C4-2B (cell line): ENCODE data around the gene CCDC85C.

Experiments used
- H3K27ac ChIP-seq: fragments of 450-650 bp; 2 replicates; pipeline ENCODE4 v1.5.1; 2017
- ZFX ChIP-seq: fragments of 450-650 bp; IDR thresholded peaks from 2 replicates; pipeline ENCODE4 v1.6.1; 2017
- TF ChIP-seq, protein P1 (sequence below): fragments of 450-650 bp; conservative IDR thresholded peaks from 2 replicates; pipeline ENCODE4 v1.5.1; 2017; ENCODE audit warnings: mild to moderate bottlenecking

CCDC85C gene

GRCh38 chr14:99611646-99612045 lies 7.6 kb upstream of the CCDC85C start:
- no peak for TF ChIP-seq ZFX
- TF ChIP-seq, protein P1, sequence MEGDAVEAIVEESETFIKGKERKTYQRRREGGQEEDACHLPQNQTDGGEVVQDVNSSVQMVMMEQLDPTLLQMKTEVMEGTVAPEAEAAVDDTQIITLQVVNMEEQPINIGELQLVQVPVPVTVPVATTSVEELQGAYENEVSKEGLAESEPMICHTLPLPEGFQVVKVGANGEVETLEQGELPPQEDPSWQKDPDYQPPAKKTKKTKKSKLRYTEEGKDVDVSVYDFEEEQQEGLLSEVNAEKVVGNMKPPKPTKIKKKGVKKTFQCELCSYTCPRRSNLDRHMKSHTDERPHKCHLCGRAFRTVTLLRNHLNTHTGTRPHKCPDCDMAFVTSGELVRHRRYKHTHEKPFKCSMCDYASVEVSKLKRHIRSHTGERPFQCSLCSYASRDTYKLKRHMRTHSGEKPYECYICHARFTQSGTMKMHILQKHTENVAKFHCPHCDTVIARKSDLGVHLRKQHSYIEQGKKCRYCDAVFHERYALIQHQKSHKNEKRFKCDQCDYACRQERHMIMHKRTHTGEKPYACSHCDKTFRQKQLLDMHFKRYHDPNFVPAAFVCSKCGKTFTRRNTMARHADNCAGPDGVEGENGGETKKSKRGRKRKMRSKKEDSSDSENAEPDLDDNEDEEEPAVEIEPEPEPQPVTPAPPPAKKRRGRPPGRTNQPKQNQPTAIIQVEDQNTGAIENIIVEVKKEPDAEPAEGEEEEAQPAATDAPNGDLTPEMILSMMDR, result no peak
- no peak overlapping the region for H3K27ac ChIP-seq

- TF ChIP-seq, protein P1, result peak; percentile 71
- TF ChIP-seq ZFX, result no peak
- H3K27ac ChIP-seq, result no peak overlapping the region
Observed at GRCh38 chr14:99609245-99610170, 5.5 kb upstream of the CCDC85C start.

DNA sequence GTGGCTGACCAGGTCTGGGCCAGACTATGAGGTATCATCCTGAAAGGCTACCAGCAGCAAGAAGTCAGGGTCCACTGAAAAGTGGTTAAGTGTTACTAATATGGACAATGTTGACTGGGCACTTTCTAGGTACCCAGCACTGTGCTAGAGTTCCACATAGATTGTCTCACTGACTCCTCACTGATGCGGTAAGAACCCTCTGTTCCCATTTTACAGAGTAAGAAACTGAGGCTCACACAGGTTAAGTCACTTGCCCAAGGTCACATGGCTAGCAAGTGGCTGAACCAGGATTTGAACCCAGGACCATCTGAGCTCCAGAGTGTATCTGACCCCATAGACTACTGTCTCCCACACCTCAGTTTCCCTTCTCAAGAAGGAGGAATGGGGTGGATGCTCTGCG lies 4.6 kb upstream of the CCDC85C start:
- no peak overlapping the region for H3K27ac ChIP-seq
- TF ChIP-seq ZFX, result no peak
- TF ChIP-seq, protein P1, result no peak

GRCh38 chr14:99606359-99606758 lies 2.4 kb upstream of the CCDC85C start:
- peak overlapping the region; percentile 98 for H3K27ac ChIP-seq
- no peak for TF ChIP-seq ZFX
- TF ChIP-seq, protein P1, result no peak

GRCh38 chr14:99605299-99605961 lies 1.4 kb upstream of the CCDC85C start:
- TF ChIP-seq ZFX, result no peak
- TF ChIP-seq, protein P1, result no peak
- peak overlapping the region; percentile 98 for H3K27ac ChIP-seq

DNA sequence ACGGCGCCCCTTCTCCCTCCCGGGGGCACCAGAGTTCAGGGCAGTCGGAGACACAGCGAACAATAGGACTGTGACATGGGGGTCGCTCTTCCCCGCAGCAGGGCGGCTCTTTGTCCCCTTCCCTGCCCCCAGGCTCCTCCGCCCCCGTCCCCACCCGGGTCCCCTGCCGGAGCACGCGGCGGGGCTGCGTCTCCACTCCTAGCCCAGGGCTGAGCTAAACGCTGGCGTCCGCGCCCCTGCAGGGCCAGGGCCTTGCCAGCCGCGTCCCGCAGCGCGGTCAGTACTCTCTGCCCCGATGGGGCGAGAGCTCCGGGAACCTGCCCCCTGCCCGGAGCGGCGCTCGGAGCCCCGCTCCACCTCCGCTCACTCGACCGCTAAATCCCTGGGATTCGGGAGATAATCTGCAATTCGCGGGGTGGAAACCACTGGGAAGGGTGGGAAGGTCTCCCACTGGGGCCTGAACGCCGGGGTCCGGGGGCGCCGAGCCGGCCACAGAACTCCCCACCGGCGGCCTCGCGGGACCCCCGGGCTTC lies 825 bp upstream of the CCDC85C start:
- peak overlapping the region; percentile 98 for H3K27ac ChIP-seq

More for the DNA sequence above, 825 bp upstream of the CCDC85C start:
- TF ChIP-seq ZFX, result peak; percentile 59; the same call in 1 of the 2 replicates
- TF ChIP-seq, protein P1, result no peak
